ENCODE results near the gene NUAK2.

DNA sequence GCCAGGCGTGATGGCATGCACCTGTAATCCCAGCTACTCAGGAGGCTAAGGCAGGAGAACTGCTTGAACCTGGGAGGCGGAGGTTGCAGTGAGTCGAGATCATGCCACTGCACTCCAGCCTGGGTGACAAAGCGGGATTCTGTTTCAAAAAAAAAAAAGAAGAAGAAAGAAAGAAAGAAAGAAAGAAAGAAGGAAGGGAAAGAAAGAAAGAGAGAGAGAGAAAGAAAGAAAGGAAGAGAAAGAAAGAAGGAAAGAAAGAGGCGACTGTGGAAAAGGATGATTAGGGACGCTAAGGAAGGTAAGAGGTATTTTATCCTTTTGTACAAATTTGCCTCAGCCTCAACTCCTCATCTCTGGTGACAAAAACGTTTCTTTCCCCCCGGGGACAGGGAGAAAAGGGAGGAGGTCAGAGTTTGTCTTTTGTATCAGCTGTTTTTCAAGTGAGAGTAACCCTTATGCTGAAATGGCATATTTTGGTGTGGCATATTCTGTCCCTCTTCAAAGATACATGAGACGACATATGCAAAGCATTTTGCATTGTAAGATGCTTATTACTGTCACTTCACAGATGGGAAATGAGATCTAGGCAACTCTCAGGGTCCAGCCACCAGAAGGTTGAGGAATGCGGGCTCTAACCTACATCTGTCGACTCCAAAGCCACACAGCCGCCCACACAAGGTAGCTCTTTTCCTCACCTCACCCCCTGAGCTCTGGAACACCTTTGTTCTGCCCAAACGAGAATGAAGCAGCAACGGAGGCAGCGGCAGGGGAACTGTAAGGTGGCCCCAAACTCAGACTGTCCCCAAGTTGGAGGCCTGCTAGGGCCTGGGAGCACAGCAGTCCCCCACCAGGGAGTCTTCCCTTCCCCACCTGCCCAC lies 38.0 kb downstream of the NUAK2 start:
- TF ChIP-seq CTCF (IDR thresholded peaks at IDR 0.05): no peak
- no peak for TF ChIP-seq POLR2A (IDR thresholded peaks at IDR 0.05)
